Activated gamma-delta T cell (primary cell): ENCODE data around the gene ANTXRL.
"Not testable (repeated sequence)": the region's sequence is repeated elsewhere in the genome, so short reads cannot be mapped to it uniquely, and the experiment has no call there.

Source experiments
- DNase-seq: peaks from one replicate; lab custom pipeline; 2025; lab: John Stamatoyannopoulos, UW

Gene ANTXRL

GRCh38 chr10:46254467-46254866 lies 32.3 kb upstream of the ANTXRL start:
- no peak for DNase-seq

- DNase-seq: not testable (repeated sequence)
These were observed 31.6 kb upstream of the ANTXRL start for GRCh38 chr10:46255210-46255609.

GRCh38 chr10:46255801-46256747 lies 30.7 kb upstream of the ANTXRL start:
- DNase-seq: no peak

- no peak for DNase-seq
These were observed 29.7 kb upstream of the ANTXRL start for GRCh38 chr10:46257099-46257498.

GRCh38 chr10:46262906-46263560 lies 23.8 kb upstream of the ANTXRL start:
- not testable (repeated sequence) for DNase-seq

- no peak for DNase-seq
These were observed 22.9 kb upstream of the ANTXRL start for GRCh38 chr10:46263831-46264268.

GRCh38 chr10:46264336-46264735 lies 22.5 kb upstream of the ANTXRL start:
- no peak for DNase-seq

- DNase-seq: no peak
These were observed 21.9 kb upstream of the ANTXRL start for GRCh38 chr10:46264737-46265368.

- DNase-seq: not testable (repeated sequence)
These were observed 21.1 kb upstream of the ANTXRL start for GRCh38 chr10:46265566-46266305.

GRCh38 chr10:46266306-46266985 lies 20.4 kb upstream of the ANTXRL start:
- DNase-seq: no peak

GRCh38 chr10:46267132-46267985 lies 19.4 kb upstream of the ANTXRL start:
- no peak for DNase-seq

- no peak for DNase-seq
These were observed 18.5 kb upstream of the ANTXRL start for GRCh38 chr10:46268076-46268881.

- not testable (repeated sequence) for DNase-seq
These were observed 17.2 kb upstream of the ANTXRL start for GRCh38 chr10:46269554-46270053.

- DNase-seq: no peak
These were observed 16.5 kb upstream of the ANTXRL start for GRCh38 chr10:46270086-46270811.

- DNase-seq: not testable (repeated sequence)
These were observed 15.8 kb upstream of the ANTXRL start for GRCh38 chr10:46270963-46271530.

GRCh38 chr10:46271795-46272499 lies 14.8 kb upstream of the ANTXRL start:
- not testable (repeated sequence) for DNase-seq

GRCh38 chr10:46272863-46273415 lies 13.9 kb upstream of the ANTXRL start:
- no peak for DNase-seq
